Keratinocyte (primary cell): ENCODE measurements around the gene SEPTIN10.

Source experiments
- CTCF ChIP-seq, 3 experiments: IDR thresholded peaks in 1 of 3; conservative IDR thresholded peaks in 1 of 3; optimal IDR thresholded peaks in 1 of 3; 2 replicates in 2 of 3; 3 replicates in 1 of 3; pipeline versions ENCODE3 to v1.5.1; 2011; ENCODE audit warnings: low read length in 3 of 3, mild to moderate bottlenecking in 3 of 3, moderate library complexity in 2 of 3, control low read depth in 1 of 3, inconsistent platforms in 1 of 3; ENCODE audit not compliant: insufficient read depth in 2 of 3; ENCODE audit errors: extremely low read depth in 1 of 3
- EZH2 ChIP-seq: IDR thresholded peaks from one replicate; pipeline ENCODE4 v1.6.1; 2012; ENCODE audit warnings: inconsistent platforms, mild to moderate bottlenecking, low read length, moderate library complexity

GRCh38 chr2:109645412-109646184, 31.8 kb upstream of the SEPTIN10 start:
- TF ChIP-seq CTCF (optimal IDR thresholded peaks at IDR 0.05 in 1 of 3, IDR thresholded peaks at IDR 0.05 in 1 of 3, conservative IDR thresholded peaks at IDR 0.05 in 1 of 3; ENCODE audit: extremely low read depth in 1 of 3, insufficient read depth in 2 of 3, low read length in 3 of 3): no peak
- TF ChIP-seq EZH2: no peak
